Measurements from ENCODE around the gene USH2A.
"Not testable (repeated sequence)": the region's sequence is repeated elsewhere in the genome, so short reads cannot be mapped to it uniquely, and the experiment has no call there.

USH2A gene

GRCh38 chr1:216193839-216194443, 229.3 kb downstream of the USH2A start:
- no peak for DNase-seq

GRCh38 chr1:216190438-216190837, 232.8 kb downstream of the USH2A start:
- no peak for DNase-seq

- DNase-seq, result no peak
Measured at GRCh38 chr1:216186816-216187215, 236.4 kb downstream of the USH2A start.

- DNase-seq, result no peak
Measured at GRCh38 chr1:216186141-216186540, 237.1 kb downstream of the USH2A start.

- no peak for DNase-seq
Measured at GRCh38 chr1:216184126-216184680, 239.0 kb downstream of the USH2A start.

GRCh38 chr1:216183454-216183853, 239.8 kb downstream of the USH2A start:
- DNase-seq, result no peak

- DNase-seq, result no peak
Measured at GRCh38 chr1:216183007-216183406, 240.2 kb downstream of the USH2A start.

GRCh38 chr1:216181590-216181989, 241.7 kb downstream of the USH2A start:
- no peak for DNase-seq

- DNase-seq, result no peak
Measured at GRCh38 chr1:216178281-216178680, 245.0 kb downstream of the USH2A start.

- DNase-seq, result no peak
Measured at GRCh38 chr1:216176970-216177369, 246.3 kb downstream of the USH2A start.

- DNase-seq, result no peak
Measured at GRCh38 chr1:216175714-216176113, 247.5 kb downstream of the USH2A start.

- no peak for DNase-seq
Measured at GRCh38 chr1:216173376-216173995, 249.8 kb downstream of the USH2A start.

- DNase-seq, result no peak
Measured at GRCh38 chr1:216169351-216169750, 253.9 kb downstream of the USH2A start.

- no peak for DNase-seq
Measured at GRCh38 chr1:216168546-216168945, 254.7 kb downstream of the USH2A start.

- no peak for DNase-seq
Measured at GRCh38 chr1:216154063-216154462, 269.2 kb downstream of the USH2A start.

GRCh38 chr1:216153130-216153529, 270.1 kb downstream of the USH2A start:
- DNase-seq, result no peak

- not testable (repeated sequence) for DNase-seq
Measured at GRCh38 chr1:216145451-216146018, 277.7 kb downstream of the USH2A start.

- no peak for DNase-seq
Measured at GRCh38 chr1:216144661-216145450, 278.4 kb downstream of the USH2A start.

- no peak for DNase-seq
Measured at GRCh38 chr1:216142921-216143320, 280.3 kb downstream of the USH2A start.

GRCh38 chr1:216140730-216141524, 282.3 kb downstream of the USH2A start:
- no peak for DNase-seq

- DNase-seq, result no peak
Measured at GRCh38 chr1:216124192-216124781, 299.0 kb downstream of the USH2A start.

All from CD4-positive, alpha-beta T cell treated with Interleukin-17A for 1 hour (primary cell).